C1 segment of cervical spinal cord (tissue), 14 donors: ENCODE data around the gene KCNB1.

Experiments
- DNase-seq, 14 donors: peaks; one replicate each; lab custom pipeline; 2025; lab: John Stamatoyannopoulos, UW

The KCNB1 gene

DNA sequence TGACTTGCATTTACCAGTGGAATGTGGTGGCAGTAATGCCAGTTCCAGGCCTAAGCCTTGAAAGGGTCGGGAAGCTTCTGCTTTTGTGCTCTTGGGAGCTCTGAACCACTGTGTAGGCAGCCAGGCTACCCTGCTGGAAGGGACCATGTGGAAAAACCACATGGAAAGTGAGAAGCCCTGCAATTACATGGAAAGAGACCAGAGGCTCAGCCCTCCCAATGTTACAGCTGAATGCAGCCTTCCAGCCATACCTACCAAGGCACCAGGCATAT is 14.9 kb upstream of the KCNB1 start:
- no peak for DNase-seq

GRCh38 chr20:49496553-49497397 is 14.3 kb upstream of the KCNB1 start:
- DNase-seq = no peak

DNA sequence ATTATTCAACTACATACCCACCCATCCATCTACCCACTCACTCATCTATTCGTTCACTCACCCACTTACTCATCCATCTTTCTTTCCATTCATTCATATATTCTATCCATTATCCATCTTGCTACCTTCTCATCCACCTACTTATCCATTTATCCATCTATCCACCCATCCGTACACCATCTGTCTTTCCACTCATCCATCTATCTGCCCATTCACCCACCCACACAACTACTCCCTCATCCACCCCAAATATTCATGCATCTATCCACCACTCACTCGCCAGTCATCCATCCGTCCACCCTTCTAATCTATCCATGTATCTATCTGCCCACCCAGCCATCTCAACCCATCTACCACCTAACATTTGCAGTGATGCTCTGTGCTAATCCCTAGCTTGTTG is 13.6 kb upstream of the KCNB1 start:
- no peak for DNase-seq

- no peak for DNase-seq
These were observed 8.2 kb upstream of the KCNB1 start for GRCh38 chr20:49490689-49491088.

DNA sequence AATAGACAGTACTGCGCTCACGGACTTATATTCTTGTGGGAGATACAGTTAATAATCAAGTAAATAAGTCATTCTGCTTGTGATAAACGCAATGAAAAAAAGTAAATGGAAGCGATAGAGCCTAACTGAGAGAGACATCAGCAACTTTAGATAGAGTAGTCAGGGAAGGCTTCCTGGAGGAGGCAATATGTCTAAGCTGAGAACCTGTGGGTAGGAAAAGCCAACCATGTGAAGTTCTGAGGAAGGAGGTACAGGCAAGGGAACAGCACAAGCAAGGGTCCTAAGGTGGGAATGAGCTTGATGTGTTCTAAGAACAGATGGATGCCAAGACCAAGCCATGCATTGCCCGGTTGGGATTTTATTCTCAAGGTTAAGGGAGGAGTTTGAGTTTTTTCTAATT is 7.2 kb upstream of the KCNB1 start:
- no peak for DNase-seq

GRCh38 chr20:49486064-49486463 is 3.6 kb upstream of the KCNB1 start:
- DNase-seq = no peak

GRCh38 chr20:49485563-49485962 is 3.1 kb upstream of the KCNB1 start:
- DNase-seq = no peak

- DNase-seq = peak in 12 of 14 donors; percentile 4 to 78 (median 39)
These were observed 2.0 kb upstream of the KCNB1 start for GRCh38 chr20:49484180-49485140.

DNA sequence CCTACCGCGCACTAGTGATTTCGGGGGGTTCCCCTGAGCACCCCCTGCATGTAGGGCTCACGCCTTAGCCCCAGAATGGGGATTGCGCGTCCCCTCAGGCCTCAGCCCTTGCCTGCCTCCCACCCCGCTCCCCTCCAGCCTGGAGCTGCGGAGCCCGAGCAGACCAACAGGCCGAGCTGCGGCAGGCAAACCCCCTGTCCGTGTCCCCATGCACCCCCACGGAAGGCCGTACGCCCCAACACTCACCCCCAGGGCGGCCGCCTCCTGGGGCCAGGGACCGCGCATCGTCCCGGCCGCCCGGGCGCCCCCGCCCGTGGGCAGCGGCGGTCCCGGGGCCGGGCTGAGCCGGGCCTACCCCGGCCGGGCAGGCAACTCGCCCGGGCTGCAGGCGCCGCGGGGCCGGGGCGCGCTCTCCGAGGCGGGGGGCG is 1.2 kb upstream of the KCNB1 start:
- DNase-seq = no peak

- DNase-seq = no peak
These were observed 689 bp upstream of the KCNB1 start for GRCh38 chr20:49483018-49483695.

DNA sequence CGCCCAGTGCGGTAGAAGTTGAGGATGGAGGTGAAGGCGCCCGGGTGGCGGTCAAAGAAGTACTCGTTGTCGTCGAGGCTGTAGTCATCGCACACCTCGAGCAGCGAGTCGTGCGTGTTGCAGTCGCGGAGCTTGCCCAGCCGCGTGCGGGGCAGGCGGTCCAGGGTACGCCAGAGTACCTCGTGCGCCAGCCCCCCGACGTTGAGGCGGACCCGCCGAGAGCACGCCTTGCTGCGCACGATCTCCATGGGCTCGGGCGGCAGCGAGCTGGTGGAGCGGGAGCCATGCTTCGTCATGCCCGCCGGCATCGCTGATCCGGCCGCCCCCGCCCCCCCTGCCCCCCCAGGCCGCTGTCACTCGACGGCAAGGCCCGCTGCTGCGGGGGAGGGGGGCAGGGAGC is 295 bp downstream of the KCNB1 start:
- no peak for DNase-seq

DNA sequence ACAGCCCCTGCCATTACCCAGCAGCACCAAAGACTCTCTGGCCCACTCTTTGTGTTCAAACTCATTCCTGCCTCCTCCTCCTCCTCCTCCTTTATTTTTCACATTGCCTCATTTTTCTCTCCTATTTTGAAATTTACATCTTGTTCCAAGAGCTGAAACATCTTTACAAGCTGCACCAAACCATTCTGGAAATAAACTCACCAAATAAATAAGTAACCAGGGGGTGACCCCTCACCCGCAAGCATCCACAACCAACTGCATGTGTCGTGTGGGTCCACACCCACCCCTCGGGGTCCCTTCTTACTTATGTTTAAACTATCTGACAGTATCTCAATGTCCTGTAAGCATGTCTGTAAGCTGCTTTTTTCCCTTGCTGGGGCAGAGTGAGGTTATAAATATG is 1.4 kb downstream of the KCNB1 start:
- no peak for DNase-seq

- no peak for DNase-seq
These were observed 2.2 kb downstream of the KCNB1 start for GRCh38 chr20:49480236-49480635.

- peak in 2 of 14 donors; percentile 4 to 40 for DNase-seq
These were observed 2.7 kb downstream of the KCNB1 start for GRCh38 chr20:49479785-49480184.

DNA sequence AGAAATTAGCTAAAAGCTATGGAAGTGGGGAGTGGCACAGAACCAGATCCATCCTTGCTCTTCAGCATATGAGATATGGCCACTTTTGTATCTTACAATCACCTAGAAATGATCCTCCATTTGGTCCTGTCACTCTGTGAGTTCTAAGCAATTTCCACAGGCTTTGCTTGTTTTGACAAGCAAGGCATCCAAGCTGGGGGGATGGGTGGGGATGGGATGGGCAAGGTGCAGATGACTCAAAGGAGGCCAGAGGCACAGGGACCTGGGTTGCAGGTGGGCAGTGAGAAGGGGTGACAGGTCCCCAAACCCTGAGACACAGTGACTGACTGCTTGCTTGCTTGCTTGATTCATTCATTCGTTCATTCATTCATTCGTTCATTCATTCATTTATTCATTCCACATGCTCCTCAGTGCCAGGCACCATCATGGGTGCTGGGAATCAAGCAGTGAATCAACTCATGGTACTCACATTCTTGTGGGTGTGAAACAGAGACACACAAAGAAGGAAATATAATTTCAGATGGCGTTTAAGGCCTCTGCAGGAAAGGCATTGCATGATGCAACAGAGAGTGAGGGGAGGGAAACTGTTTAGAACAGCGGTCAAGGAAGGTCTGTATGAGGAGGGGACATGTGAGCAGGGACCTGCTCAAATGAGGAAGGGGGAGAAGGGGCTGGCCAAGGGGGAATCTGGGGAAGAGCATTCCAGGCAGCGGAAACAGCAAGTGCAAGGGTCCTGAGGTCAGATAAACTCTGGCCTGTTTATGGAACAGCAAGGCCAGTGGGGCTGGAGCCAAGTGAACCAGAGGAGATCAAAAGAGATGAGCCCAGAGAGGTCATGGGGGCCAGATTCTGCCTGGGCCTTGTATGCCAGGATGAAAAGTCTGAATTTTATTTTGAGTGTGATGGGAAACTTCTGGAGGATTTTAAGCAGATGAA is 3.4 kb downstream of the KCNB1 start:
- no peak for DNase-seq

- DNase-seq = no peak
These were observed 4.2 kb downstream of the KCNB1 start for GRCh38 chr20:49478266-49478665.

- DNase-seq = no peak
These were observed 5.3 kb downstream of the KCNB1 start for GRCh38 chr20:49477200-49477599.

GRCh38 chr20:49476016-49476355 is 6.5 kb downstream of the KCNB1 start:
- no peak for DNase-seq

GRCh38 chr20:49475292-49476015 is 7.0 kb downstream of the KCNB1 start:
- no peak for DNase-seq

DNA sequence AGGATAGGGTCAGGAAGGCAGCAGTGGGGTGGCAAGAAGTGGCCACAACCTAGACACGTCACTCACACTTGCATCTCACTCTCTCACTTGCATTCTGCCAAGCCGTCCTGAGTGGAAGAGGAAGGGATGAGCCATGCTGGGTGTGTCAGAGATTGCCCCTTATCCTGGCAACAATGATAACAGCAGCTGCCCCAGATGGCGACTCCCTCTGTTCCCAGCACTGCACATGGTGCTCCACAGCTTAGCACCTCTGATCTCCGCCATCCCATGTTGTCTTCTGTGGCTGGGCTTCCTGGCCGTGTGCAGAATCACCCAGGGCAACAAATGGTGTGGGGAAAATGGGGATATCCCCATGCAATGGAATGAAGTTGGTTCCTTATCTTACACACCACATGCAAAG is 11.1 kb downstream of the KCNB1 start:
- DNase-seq = no peak

GRCh38 chr20:49470922-49471321 is 11.5 kb downstream of the KCNB1 start:
- no peak for DNase-seq
